GM12873 (cell line): ENCODE data around the gene PARP9.

Experiments
- CTCF ChIP-seq: IDR thresholded peaks from 2 replicates; pipeline ENCODE4 v1.5.1; 2012; ENCODE audit warnings: low read depth, mild to moderate bottlenecking, moderate library complexity, low read length, control low read depth; ENCODE audit not compliant: insufficient read depth; ENCODE audit errors: missing control alignments

Gene PARP9

DNA sequence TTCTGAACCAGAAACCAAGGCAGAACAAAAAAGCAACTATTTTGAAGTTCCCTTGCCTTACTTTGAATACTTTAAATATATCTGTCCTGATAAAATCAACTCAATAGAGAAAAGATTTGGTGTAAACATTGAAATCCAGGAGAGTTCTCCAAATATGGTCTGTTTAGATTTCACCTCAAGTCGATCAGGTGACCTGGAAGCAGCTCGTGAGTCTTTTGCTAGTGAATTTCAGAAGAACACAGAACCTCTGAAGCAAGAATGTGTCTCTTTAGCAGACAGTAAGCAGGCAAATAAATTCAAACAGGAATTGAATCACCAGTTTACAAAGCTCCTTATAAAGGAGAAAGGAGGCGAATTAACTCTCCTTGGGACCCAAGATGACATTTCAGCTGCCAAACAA lies 4.7 kb upstream of the PARP9 start:
- TF ChIP-seq CTCF: no peak

DNA sequence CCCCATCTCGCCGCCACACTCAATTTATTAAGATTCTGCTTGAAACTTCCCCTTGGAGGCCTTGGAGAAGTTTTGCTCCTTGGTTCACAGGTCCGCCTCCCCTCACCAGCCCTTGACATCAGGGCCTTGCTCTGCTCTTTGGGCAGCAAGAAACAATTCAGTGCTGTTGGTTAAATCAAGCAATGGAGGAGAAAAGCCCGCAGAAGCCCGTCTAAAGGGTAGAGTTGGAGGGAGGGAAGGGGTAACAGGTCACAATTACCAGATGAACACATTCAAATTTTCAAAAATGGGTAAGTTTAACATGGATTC lies 429 bp downstream of the PARP9 start:
- no peak for TF ChIP-seq CTCF

DNA sequence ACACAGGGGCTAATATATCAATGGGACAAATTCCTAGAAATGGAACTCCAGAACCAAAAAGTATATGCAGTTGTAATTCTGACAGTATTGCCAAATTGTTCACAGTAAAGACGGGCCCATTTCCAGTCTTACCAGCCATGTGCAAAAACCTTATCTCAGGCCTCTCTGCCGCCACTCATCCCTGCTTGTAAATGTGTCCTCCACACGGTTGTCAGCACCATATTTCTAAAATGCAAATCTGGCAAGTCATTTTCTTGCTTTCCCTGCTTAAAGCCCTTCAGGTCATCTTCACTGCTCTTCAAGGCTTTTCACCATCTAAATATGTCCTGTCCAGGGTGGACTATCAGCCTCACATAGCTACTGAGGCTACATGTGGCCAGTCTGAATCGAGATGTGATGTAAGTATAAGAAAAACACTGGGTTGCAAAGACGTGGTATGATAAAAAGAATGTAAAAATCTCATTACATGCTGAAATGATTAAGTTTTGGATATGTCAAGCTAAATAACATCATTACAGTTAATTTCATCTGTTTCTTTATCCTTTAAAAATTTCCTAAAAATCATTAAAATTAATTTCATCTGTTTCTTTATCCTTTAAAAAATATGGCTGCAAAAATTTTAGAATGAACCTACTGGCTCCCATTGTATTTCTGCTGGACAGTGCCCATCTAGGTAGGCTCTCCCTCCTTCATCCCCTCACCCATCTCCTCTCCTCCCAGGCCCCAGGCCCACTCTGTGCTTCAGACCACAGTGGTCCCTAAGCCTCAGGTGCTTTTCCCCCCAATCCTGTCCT lies 980 bp downstream of the PARP9 start:
- no peak for TF ChIP-seq CTCF

- TF ChIP-seq CTCF: peak; percentile 74
These were observed 3.4 kb downstream of the PARP9 start for GRCh38 chr3:122560680-122561079.

- TF ChIP-seq CTCF: no peak
These were observed 4.2 kb downstream of the PARP9 start for GRCh38 chr3:122559906-122560305.

GRCh38 chr3:122558605-122559004 lies 5.5 kb downstream of the PARP9 start:
- TF ChIP-seq CTCF: no peak

- TF ChIP-seq CTCF: no peak
These were observed 6.7 kb downstream of the PARP9 start for GRCh38 chr3:122557356-122557755.
